GM19324 (cell line): ENCODE data around the gene TLR1.
A peak's percentile ranks its signal among the peaks of the same experiment; 100 is the strongest.
"Not testable (repeated sequence)": the region's sequence is repeated elsewhere in the genome, so short reads cannot be mapped to it uniquely, and the experiment has no call there.

ENCODE experiments used
- ATAC-seq: cut with Tn5 transposase; IDR thresholded peaks from one replicate; pipeline ENCODE4 v1.9.1; 2021; ENCODE audit warnings: mild to moderate bottlenecking, moderate library complexity; ENCODE audit not compliant: unreplicated experiment, low FRiP score

TLR1 gene

GRCh38 chr4:38804654-38805295 lies at the start of gene TLR1:
Gene TLR1 (minus strand): TSS chr4:38804791. CDS start chr4:38798831, 5,960 bp downstream.
- no peak for ATAC-seq

- ATAC-seq, result no peak
Observed at GRCh38 chr4:38846015-38846414, 41.4 kb upstream of the TLR1 start.

- ATAC-seq, result no peak
Observed at GRCh38 chr4:38842994-38843393, 38.4 kb upstream of the TLR1 start.

- ATAC-seq, result no peak
Observed at GRCh38 chr4:38837849-38838248, 33.3 kb upstream of the TLR1 start.

- ATAC-seq, result no peak
Observed at GRCh38 chr4:38837334-38837733, 32.7 kb upstream of the TLR1 start.

- no peak for ATAC-seq
Observed at GRCh38 chr4:38834570-38834969, 30.0 kb upstream of the TLR1 start.

GRCh38 chr4:38832624-38833528 lies 28.3 kb upstream of the TLR1 start:
- no peak for ATAC-seq

GRCh38 chr4:38832206-38832605 lies 27.6 kb upstream of the TLR1 start:
- no peak for ATAC-seq

- no peak for ATAC-seq
Observed at GRCh38 chr4:38831653-38832052, 27.1 kb upstream of the TLR1 start.

GRCh38 chr4:38829237-38829636 lies 24.6 kb upstream of the TLR1 start:
- no peak for ATAC-seq

GRCh38 chr4:38823766-38824165 lies 19.2 kb upstream of the TLR1 start:
- no peak for ATAC-seq

- ATAC-seq, result no peak
Observed at GRCh38 chr4:38822748-38823303, 18.2 kb upstream of the TLR1 start.

- no peak for ATAC-seq
Observed at GRCh38 chr4:38821739-38822138, 17.1 kb upstream of the TLR1 start.

GRCh38 chr4:38820329-38821061 lies 15.9 kb upstream of the TLR1 start:
- ATAC-seq, result peak; percentile 42

- no peak for ATAC-seq
Observed at GRCh38 chr4:38819569-38819968, 15.0 kb upstream of the TLR1 start.

- peak; percentile 46 for ATAC-seq
Observed at GRCh38 chr4:38818441-38818976, 13.9 kb upstream of the TLR1 start.

- no peak for ATAC-seq
Observed at GRCh38 chr4:38815885-38816782, 11.5 kb upstream of the TLR1 start.

GRCh38 chr4:38814386-38814785 lies 9.8 kb upstream of the TLR1 start:
- ATAC-seq, result no peak

GRCh38 chr4:38811297-38811696 lies 6.7 kb upstream of the TLR1 start:
- ATAC-seq, result no peak

- not testable (repeated sequence) for ATAC-seq
Observed at GRCh38 chr4:38807462-38807861, 2.9 kb upstream of the TLR1 start.
